H1 (cell line): ENCODE results near the gene DLGAP3. TPM values are rescaled to one million over a fixed set of nuclear protein-coding genes. Genes with fewer than 3 reads are reported as not detected.

Experiments
- CTCF ChIA-PET: fragments of 300-600 bp; sonication (Branson Sonifier 250); formaldehyde crosslinking; loops from one replicate; lab custom pipeline; 2021; ENCODE audit not compliant: partially characterized antibody; lab: Charles Lee
- POLR2A ChIA-PET: fragments of 300-600 bp; sonication (Branson Sonifier 250); formaldehyde crosslinking; loops from one replicate; lab custom pipeline; 2021; ENCODE audit warnings: inconsistent platforms; ENCODE audit not compliant: partially characterized antibody; lab: Charles Lee
- DNase-seq, 2 experiments: peaks; one replicate each; pipeline versions ENCODE4 v3.0.0 to v3.0.0-alpha.2; 2010 to 2022; ENCODE audit warnings: low spot score in 2 of 2, low read depth in 1 of 2, mixed read lengths in 1 of 2
- FAIRE-seq: peaks from 2 replicates; lab custom pipeline; 2011; peaks lifted over from hg19 to GRCh38; lab: Jason Lieb, UNC
- H2AFZ ChIP-seq: 2 replicates; pipeline ENCODE4 v1.8.1; 2012; ENCODE audit warnings: low read length, inconsistent platforms
- H2AK5ac ChIP-seq: 2 replicates; pipeline ENCODE4 v1.6.1; 2013; ENCODE audit warnings: low read depth, low read length
- H2BK120ac ChIP-seq: replicated peaks from 2 replicates; pipeline ENCODE3; 2013; ENCODE audit warnings: low read depth, low read length, inconsistent platforms
- H2BK12ac ChIP-seq: 2 replicates; pipeline ENCODE4 v1.6.1; 2013; ENCODE audit warnings: low read depth, low read length
- H2BK15ac ChIP-seq: 2 replicates; pipeline ENCODE4 v1.6.1; 2013; ENCODE audit warnings: low read length
- H2BK20ac ChIP-seq: 2 replicates; pipeline ENCODE4 v1.6.1; 2013; ENCODE audit warnings: low read length
- H2BK5ac ChIP-seq: 2 replicates; pipeline ENCODE4 v1.6.1; 2013; ENCODE audit warnings: low read depth, low read length
- H3K14ac ChIP-seq: 2 replicates; pipeline ENCODE4 v1.6.1; 2013; ENCODE audit warnings: inconsistent platforms; ENCODE audit not compliant: insufficient read length
- H3K18ac ChIP-seq: 2 replicates; pipeline ENCODE4 v1.6.1; 2013; ENCODE audit warnings: low read length; ENCODE audit errors: extremely low read depth
- H3K23ac ChIP-seq: 2 replicates; pipeline ENCODE4 v1.6.1; 2013; ENCODE audit warnings: inconsistent platforms; ENCODE audit not compliant: insufficient read length
- H3K23me2 ChIP-seq: 2 replicates; pipeline ENCODE4 v1.6.1; 2013; ENCODE audit warnings: low read depth, low read length
- H3K27ac ChIP-seq: 2 replicates; pipeline ENCODE4 v1.6.1; 2011; ENCODE audit warnings: low read depth, low read length, inconsistent platforms
- H3K27me3 ChIP-seq, 4 experiments: replicated peaks in 1 of 4; 1 replicate in 1 of 4; 2 replicates in 3 of 4; pipeline versions ENCODE4 v1.6.1 to v1.8.1; 2011 to 2013; ENCODE audit warnings: low read length in 3 of 4, mild to moderate bottlenecking in 3 of 4, inconsistent platforms in 2 of 4, mixed read lengths in 2 of 4, moderate library complexity in 1 of 4; ENCODE audit not compliant: control insufficient read depth in 3 of 4, insufficient read depth in 3 of 4; ENCODE audit errors: extremely low read depth in 1 of 4
- H3K36me3 ChIP-seq, 4 experiments: 2 replicates each; pipeline versions ENCODE4 v1.6.1 to v1.8.1; 2011 to 2013; ENCODE audit warnings: mild to moderate bottlenecking in 4 of 4, low read length in 3 of 4, moderate library complexity in 2 of 4, control low read depth in 1 of 4, inconsistent platforms in 1 of 4; ENCODE audit not compliant: insufficient read depth in 4 of 4, control insufficient read depth in 2 of 4
- H3K4ac ChIP-seq: replicated peaks from 2 replicates; pipeline ENCODE3; 2013; ENCODE audit warnings: low read length, low read depth, mixed read lengths, inconsistent platforms; ENCODE audit not compliant: insufficient read length
- H3K4me1 ChIP-seq, 4 experiments: replicated peaks in 1 of 4; 1 replicate in 1 of 4; 2 replicates in 3 of 4; pipeline versions ENCODE4 v1.6.1 to v1.8.1; 2011 to 2013; ENCODE audit warnings: low read length in 3 of 4, inconsistent platforms in 2 of 4, mixed read lengths in 1 of 4; ENCODE audit not compliant: insufficient read depth in 4 of 4, control insufficient read depth in 3 of 4
- H3K4me2 ChIP-seq, 2 experiments: 2 replicates each; pipeline versions ENCODE4 v1.6.1 to v1.8.1; 2011 to 2013; ENCODE audit warnings: low read depth in 2 of 2, low read length in 2 of 2, control low read depth in 1 of 2, inconsistent platforms in 1 of 2, mild to moderate bottlenecking in 1 of 2; ENCODE audit not compliant: insufficient read depth in 1 of 2
- H3K4me3 ChIP-seq, 4 experiments: fragments of 200-600, 300-600 bp in 1 of 4; sonication (generic), shearing (Covaris generic), sonication (Bioruptor Twin) in 1 of 4; 2 replicates each; pipeline versions ENCODE4 v1.5.1 to v1.8.1; 2011 to 2016; ENCODE audit warnings: low read length in 4 of 4, low read depth in 3 of 4, control low read depth in 2 of 4, inconsistent platforms in 2 of 4, mild to moderate bottlenecking in 2 of 4, mixed read lengths in 1 of 4, moderate library complexity in 1 of 4; ENCODE audit not compliant: insufficient read depth in 2 of 4; ENCODE audit errors: extremely low read depth in 1 of 4
- H3K56ac ChIP-seq: replicated peaks from 2 replicates; pipeline ENCODE3; 2013; ENCODE audit warnings: low read depth, mild to moderate bottlenecking, mixed read lengths, low read length, inconsistent platforms; ENCODE audit not compliant: insufficient read length
- H3K79me1 ChIP-seq: 2 replicates; pipeline ENCODE4 v1.6.1; 2013; ENCODE audit warnings: low read depth, low read length, control low read depth
- H3K79me2 ChIP-seq, 2 experiments: 2 replicates each; pipeline versions ENCODE4 v1.6.1 to v1.8.1; 2012 to 2013; ENCODE audit warnings: low read length in 2 of 2, mild to moderate bottlenecking in 2 of 2, inconsistent platforms in 1 of 2; ENCODE audit not compliant: insufficient read depth in 2 of 2, control insufficient read depth in 1 of 2
- H3K9ac ChIP-seq, 4 experiments: replicated peaks in 1 of 4; 1 replicate in 1 of 4; 2 replicates in 3 of 4; pipeline versions ENCODE4 v1.6.1 to v1.8.1; 2011 to 2013; ENCODE audit warnings: low read depth in 3 of 4, low read length in 3 of 4, control low read depth in 2 of 4, mild to moderate bottlenecking in 2 of 4, moderate library complexity in 2 of 4, inconsistent platforms in 1 of 4; ENCODE audit errors: extremely low read depth in 1 of 4
- H3K9me3 ChIP-seq, 2 experiments: 2 replicates each; pipeline versions ENCODE4 v1.6.1 to v1.8.1; 2012 to 2013; ENCODE audit warnings: mild to moderate bottlenecking in 2 of 2, moderate library complexity in 2 of 2, control low read depth in 1 of 2, inconsistent platforms in 1 of 2, low read depth in 1 of 2, low read length in 1 of 2, mixed read lengths in 1 of 2; ENCODE audit not compliant: insufficient read depth in 2 of 2
- H4K20me1 ChIP-seq, 2 experiments: replicated peaks in 1 of 2; 2 replicates each; pipeline versions ENCODE3 to v1.8.1; 2011 to 2013; ENCODE audit warnings: inconsistent platforms in 2 of 2, low read length in 2 of 2, mild to moderate bottlenecking in 1 of 2; ENCODE audit not compliant: insufficient read depth in 2 of 2, control insufficient read depth in 1 of 2
- H4K5ac ChIP-seq: 2 replicates; pipeline ENCODE4 v1.6.1; 2013; ENCODE audit warnings: low read length, low read depth, mixed read lengths, inconsistent platforms; ENCODE audit not compliant: insufficient read length
- H4K8ac ChIP-seq: 2 replicates; pipeline ENCODE4 v1.8.0; 2013; ENCODE audit warnings: mild to moderate bottlenecking, moderate library complexity, low read length, inconsistent platforms; ENCODE audit not compliant: insufficient read depth; ENCODE audit errors: extremely low read depth
- H4K91ac ChIP-seq: replicated peaks from 2 replicates; pipeline ENCODE3; 2013; ENCODE audit warnings: low read length, mixed read lengths, inconsistent platforms; ENCODE audit not compliant: insufficient read length
- HDAC6 ChIP-seq: IDR thresholded peaks from one replicate; pipeline ENCODE4 v1.7.1; 2012; ENCODE audit warnings: low read depth, mild to moderate bottlenecking, inconsistent platforms, low read length, moderate library complexity
- KDM1A ChIP-seq: fragments of 200-600, 300-600 bp; sonication (generic); IDR thresholded peaks from 2 replicates; pipeline ENCODE4 v1.7.1; 2016; ENCODE audit warnings: mild to moderate bottlenecking, low read length, borderline replicate concordance
- NANOG ChIP-seq: IDR thresholded peaks from 2 replicates; pipeline ENCODE4 v1.6.1; 2011; ENCODE audit warnings: low read length, low read depth, mild to moderate bottlenecking, inconsistent platforms; ENCODE audit not compliant: insufficient read depth, poor library complexity, severe bottlenecking
- RXRA ChIP-seq: IDR thresholded peaks from 2 replicates; pipeline ENCODE4 v1.6.1; 2011; ENCODE audit warnings: low read depth, mild to moderate bottlenecking, low read length, moderate library complexity; ENCODE audit not compliant: insufficient read depth
- SIRT6 ChIP-seq: IDR thresholded peaks from one replicate; pipeline ENCODE4 v1.7.1; 2012; ENCODE audit warnings: low read length, inconsistent platforms
- SIX5 ChIP-seq: IDR thresholded peaks from 2 replicates; pipeline ENCODE4 v1.6.1; 2011; ENCODE audit warnings: mild to moderate bottlenecking, low read depth, low read length
- SRF ChIP-seq: IDR thresholded peaks from 2 replicates; pipeline ENCODE4 v1.6.1; 2011; ENCODE audit warnings: mild to moderate bottlenecking, low read depth, low read length, moderate library complexity
- TBP ChIP-seq: IDR thresholded peaks from 2 replicates; pipeline ENCODE4 v1.6.1; 2011; ENCODE audit warnings: low read depth, low read length, improper control_type of control experiment
- ZNF274 ChIP-seq: IDR thresholded peaks from 2 replicates; pipeline ENCODE4 v1.7.0; 2012; ENCODE audit warnings: low read length, borderline replicate concordance; ENCODE audit errors: extremely low read depth
- WGBS, 2 experiments: shearing (Covaris generic) in 1 of 2; methylation state at CpG; one replicate each; pipeline versions ENCODE4 v1.1.6 to v1.1.7; 2013 to 2015; ENCODE audit warnings: low lambda C conversion rate in 2 of 2, mixed read lengths in 2 of 2, inconsistent platforms in 1 of 2, low coverage in 1 of 2, missing lambda C conversion rate in 1 of 2; ENCODE audit not compliant: insufficient replicate concordance in 2 of 2, insufficient coverage in 1 of 2, insufficient read length in 1 of 2; ENCODE audit errors: extremely low coverage in 1 of 2, missing lambda C conversion rate in 1 of 2; 5-methylcytosine and 5-hydroxymethylcytosine counted together
- polyA plus RNA-seq, 7 experiments: library from polyadenylated mRNA; depleted of rRNA in 3 of 7; stranded (reverse) in 5 of 7; unstranded in 2 of 7; fragments of >200 nt in 5 of 7; fragments of 200-250 nt in 2 of 7; gene quantifications; 1 replicate in 5 of 7; 2 replicates in 1 of 7; 4 replicates in 1 of 7; pipeline versions ENCODE4 v1.2.1 to v1.2.3, GENCODE V29; 2011 to 2013; ENCODE audit warnings: missing spikeins in 2 of 7, mixed read lengths in 2 of 7
- total RNA-seq: library from RNA; stranded (reverse); fragmentation: NEBNext Ultra II Directional; extraction: Animal tissue kit (Norgen Biotek cat#: 25700); gene quantifications from 2 replicates; pipeline ENCODE4 v1.2.1, GENCODE V29; 2021
- TF ChIP-seq, protein P1 (sequence below): IDR thresholded peaks from 2 replicates; pipeline ENCODE4 v1.6.1; 2012; ENCODE audit warnings: inconsistent platforms
- TF ChIP-seq, protein P2 (sequence below): IDR thresholded peaks from 2 replicates; pipeline ENCODE4 v1.6.1; 2011; ENCODE audit warnings: low read length, improper control_type of control experiment

Gene DLGAP3
- total and polyA plus RNA-seq, 2 of the 8 experiments (the other 6 are each of a cell fraction or from before 2014, with no cell fraction given), result 3.8 to 13.2 TPM

DNA sequence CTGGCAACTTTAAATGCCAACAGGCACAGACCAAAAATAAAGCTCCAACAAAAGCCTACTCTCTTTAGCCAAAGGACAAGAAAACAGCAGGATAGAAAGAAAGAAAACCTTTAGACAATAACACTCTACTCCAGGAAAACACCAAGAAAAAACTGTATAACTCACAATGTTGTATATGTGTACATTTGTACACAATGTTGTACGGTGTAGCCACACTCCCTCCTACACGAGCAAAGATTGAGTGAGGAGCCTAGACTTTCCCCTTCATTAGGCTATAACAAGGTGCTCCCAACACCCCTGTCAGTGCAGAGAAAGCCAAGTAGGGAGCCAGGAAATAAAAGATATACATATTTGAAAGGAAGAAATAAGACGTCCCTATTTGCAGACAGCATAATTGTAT, 112.7 kb downstream of the DLGAP3 start:
- no peaks in the 10 kb centered on the region for H3K36me3 ChIP-seq
- no peak overlapping the region for H2AFZ ChIP-seq
- no peak overlapping the region for H2BK12ac ChIP-seq
- no peak overlapping the region for H2AK5ac ChIP-seq
- H2BK15ac ChIP-seq, result no peak overlapping the region
- no peaks in the 10 kb centered on the region for H3K79me2 ChIP-seq
- no peak overlapping the region for H3K4me3 ChIP-seq
- WGBS, 2 experiments, result 78% methylated on average over 3 of the region's 3 CpGs; no CpG with 5 or more reads in 1 of the 2 experiments
- H3K56ac ChIP-seq, result no peak overlapping the region
- POLR2A ChIA-PET, result interaction anchor here (1.2 kb wide), 1 partner anchor 43 kb away, joined by 3 read pairs; no protein-coding TSS in a partner anchor
- H4K8ac ChIP-seq, result no peak overlapping the region
- H3K79me1 ChIP-seq, result no peaks in the 10 kb centered on the region
- no peaks in the 10 kb centered on the region for H4K20me1 ChIP-seq
- H2BK20ac ChIP-seq, result no peak overlapping the region
- no peaks in the 10 kb centered on the region for H3K9me3 ChIP-seq
- H4K91ac ChIP-seq, result no peak overlapping the region
- no peaks in the 10 kb centered on the region for H3K23me2 ChIP-seq
- FAIRE-seq (no peak), DNase-seq (no peak)
- no peaks in the 10 kb centered on the region for H3K4me1 ChIP-seq
- H4K5ac ChIP-seq, result no peak overlapping the region
- H3K27ac ChIP-seq, result no peak overlapping the region
- no peak overlapping the region for H3K14ac ChIP-seq
- H3K4ac ChIP-seq, result no peak overlapping the region
- H3K23ac ChIP-seq, result no peak overlapping the region
- no peak overlapping the region for H3K9ac ChIP-seq
- H3K18ac ChIP-seq, result no peak overlapping the region
- H2BK5ac ChIP-seq, result no peak overlapping the region
- H2BK120ac ChIP-seq, result no peak overlapping the region
- H3K4me2 ChIP-seq, result no peak overlapping the region
- H3K27me3 ChIP-seq, result no peaks in the 10 kb centered on the region
- CTCF ChIA-PET, result interaction anchor here (0.5 to 2.4 kb wide), 4 partner anchors 19 to 271 kb away, joined by 3 to 9 read pairs (median 6); no protein-coding TSS in a partner anchor
- TF ChIP-seq ZNF274 (no peak), KDM1A (no peak), SRF (no peak), HDAC6 (no peak), RXRA (no peak), SIRT6 (no peak), SIX5 (no peak), TBP (no peak), NANOG (no peak)
- TF ChIP-seq, protein P1, sequence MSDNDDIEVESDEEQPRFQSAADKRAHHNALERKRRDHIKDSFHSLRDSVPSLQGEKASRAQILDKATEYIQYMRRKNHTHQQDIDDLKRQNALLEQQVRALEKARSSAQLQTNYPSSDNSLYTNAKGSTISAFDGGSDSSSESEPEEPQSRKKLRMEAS, result no peak
- TF ChIP-seq, protein P2, sequence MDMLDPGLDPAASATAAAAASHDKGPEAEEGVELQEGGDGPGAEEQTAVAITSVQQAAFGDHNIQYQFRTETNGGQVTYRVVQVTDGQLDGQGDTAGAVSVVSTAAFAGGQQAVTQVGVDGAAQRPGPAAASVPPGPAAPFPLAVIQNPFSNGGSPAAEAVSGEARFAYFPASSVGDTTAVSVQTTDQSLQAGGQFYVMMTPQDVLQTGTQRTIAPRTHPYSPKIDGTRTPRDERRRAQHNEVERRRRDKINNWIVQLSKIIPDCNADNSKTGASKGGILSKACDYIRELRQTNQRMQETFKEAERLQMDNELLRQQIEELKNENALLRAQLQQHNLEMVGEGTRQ, result no peak
